ENCODE data around the gene CARNS1.
A peak's percentile ranks its signal among the peaks of the same experiment; 100 is the strongest.
"Not testable (repeated sequence)": the region's sequence is repeated elsewhere in the genome, so short reads cannot be mapped to it uniquely, and the experiment has no call there.

Gene CARNS1

DNA sequence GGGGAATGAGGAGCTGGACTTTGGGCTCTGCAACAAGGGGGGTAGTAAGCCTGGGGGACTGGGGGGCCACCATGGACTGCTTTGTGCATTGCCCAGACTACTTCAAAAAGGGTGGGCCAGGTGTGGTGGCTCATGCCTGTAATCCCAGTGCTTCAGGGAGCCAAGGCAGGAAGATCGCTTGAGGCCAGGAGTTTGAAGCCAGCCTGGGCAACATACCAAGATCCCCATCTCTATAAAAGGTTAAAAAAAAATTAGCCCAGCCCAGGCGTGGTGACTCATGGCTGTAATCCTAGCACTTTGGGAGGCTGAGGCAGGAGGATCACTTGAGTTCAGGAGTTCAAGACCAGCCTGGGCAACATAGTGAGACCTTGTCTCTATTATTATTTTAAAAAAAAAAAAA, 50.1 kb downstream of the CARNS1 start:
- DNase-seq (ENCODE audit: low spot score) = not testable (repeated sequence)

- no peak for DNase-seq (ENCODE audit: low spot score)
Measured at GRCh38 chr11:67466367-67466766, 50.9 kb downstream of the CARNS1 start.

DNA sequence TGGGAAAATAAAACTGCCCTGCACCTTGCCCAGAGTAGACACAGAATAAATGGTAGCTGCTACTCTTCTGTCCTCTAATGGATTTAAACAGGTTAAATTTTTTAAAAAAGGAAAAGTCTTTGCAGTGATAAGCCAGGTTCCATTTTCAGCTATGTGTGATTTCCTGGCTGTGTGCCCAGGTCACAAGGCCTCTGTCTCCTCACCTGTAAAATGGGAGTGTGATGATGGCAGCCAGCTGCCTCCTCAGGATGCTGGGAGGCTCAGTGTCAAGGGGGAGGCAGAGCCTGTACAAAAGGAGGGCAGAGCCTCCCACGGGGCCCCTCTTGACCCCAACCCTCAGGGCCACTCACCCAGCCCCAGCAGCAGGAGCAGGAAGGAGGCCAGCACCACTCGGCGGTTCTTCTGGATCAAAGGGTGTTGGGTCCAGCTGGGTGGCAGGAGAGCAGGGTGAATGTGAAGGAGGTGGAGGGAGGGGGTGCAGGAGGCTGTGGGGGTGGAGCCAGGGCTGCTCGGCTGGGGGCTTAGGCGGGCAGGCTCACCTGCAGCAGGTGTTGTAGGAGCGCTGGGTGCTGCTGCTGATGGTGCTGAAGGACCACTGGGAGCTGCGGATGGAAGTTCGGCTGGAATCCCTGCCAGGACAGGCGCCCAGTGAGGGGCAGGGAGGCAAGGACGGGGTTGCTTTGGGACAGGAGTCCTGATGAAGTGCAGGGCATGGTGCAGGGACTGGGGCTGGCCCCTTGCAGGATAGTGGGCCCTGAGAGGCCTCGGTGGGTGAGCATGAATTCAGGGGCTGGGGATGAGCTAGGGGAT, 51.7 kb downstream of the CARNS1 start:
- DNase-seq (ENCODE audit: low spot score) = no peak

DNA sequence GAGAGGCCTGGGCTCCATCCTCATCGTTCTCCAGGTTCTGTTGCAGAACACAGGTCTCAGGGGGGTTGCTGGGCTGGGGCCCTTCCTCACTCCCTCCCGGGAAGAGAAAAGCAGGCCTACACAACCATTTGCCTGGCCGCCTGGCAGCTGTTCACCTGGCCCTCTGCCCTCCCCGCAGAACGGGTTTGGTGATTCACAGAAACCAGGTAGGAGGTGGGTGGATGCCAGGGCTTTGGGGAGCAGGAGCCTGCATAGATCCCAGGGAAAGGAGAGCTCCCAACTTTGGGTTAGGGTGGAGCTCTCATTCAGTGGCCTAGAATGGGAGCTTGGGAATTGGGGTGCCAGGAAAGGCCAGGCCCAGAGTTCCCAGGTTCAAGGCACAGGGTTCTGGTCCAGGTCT, 52.6 kb downstream of the CARNS1 start:
- DNase-seq (ENCODE audit: low spot score) = no peak

GRCh38 chr11:67468456-67468758, 52.9 kb downstream of the CARNS1 start:
- no peak for DNase-seq (ENCODE audit: low spot score)

DNA sequence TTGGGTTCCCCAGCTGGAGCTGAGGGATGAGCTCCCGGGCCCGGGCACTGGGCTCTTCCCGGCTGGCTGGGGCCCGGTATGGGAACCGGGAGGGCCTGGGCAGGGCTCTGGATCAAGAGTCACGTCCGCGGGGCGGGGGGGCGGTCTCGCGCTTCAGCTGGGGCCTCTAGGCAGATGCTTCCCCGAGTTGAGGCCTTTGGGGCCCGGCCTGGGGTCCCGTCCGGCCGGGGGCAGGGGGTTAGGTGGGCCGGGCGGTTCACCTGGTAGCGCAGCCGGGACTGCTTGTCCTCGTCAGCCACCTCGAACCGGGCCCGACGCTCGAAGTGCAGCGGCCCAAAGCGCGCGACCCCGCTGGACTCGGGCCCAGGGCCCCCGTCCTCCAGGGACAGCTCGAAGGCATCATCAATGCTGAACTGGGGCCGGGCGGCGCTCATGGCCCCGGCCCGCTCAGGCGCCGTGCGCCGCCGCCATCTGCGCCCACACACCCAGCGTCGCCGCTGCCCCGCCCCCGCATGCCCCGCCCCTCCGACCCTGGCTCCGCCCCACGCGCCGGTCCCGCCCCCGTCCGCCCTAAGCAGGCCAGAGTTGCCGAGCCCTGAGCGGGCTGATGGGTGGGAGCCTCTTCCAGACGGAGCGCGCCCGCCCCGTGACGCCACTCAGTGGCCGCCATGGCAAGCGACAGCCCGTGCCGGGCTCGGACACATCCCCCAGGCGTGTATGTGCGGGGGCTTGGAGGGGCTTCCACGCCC, 53.5 kb downstream of the CARNS1 start, which contains the start of gene TMEM134:
TMEM134 (minus strand) TSS at position 493 of the 749 bp plus-strand sequence; CDS start at position 434, 59 bp downstream.
- peak; percentile 93 for DNase-seq (ENCODE audit: low spot score)

- DNase-seq (ENCODE audit: low spot score) = no peak
Measured at GRCh38 chr11:67469508-67469811, 54.0 kb downstream of the CARNS1 start.

DNA sequence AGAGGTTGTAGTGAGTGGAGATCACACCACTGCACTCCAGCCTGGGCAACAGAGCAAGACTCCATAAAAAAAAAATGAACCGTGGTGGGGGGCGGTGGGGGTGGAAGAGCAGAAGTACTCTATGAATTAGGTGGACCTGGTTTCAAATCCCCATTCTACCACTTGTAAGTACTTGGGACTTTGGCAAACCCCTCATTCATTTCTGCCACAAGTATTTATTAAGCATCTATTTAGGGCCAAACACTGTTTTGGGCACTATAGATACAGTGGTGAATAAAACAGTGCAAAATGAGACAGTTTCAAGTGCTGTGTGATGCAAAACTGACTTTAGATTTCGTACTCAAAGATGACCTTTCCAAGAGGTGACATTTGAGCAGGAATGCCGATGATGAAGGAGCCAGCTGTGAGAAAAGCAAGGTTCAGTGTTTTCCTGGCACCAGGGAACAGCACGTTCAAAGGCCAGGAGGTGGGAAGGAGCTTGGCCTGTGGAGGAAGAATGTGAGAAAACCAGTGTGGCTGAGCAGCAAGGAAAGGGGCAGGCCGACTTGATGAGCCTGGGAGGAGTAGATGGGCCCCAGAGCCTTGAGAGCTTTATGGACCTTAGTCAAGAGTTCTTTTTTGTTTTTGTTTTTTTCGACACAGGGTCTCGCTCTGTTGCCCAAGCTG, 55.0 kb downstream of the CARNS1 start:
- DNase-seq (ENCODE audit: low spot score) = no peak

DNA sequence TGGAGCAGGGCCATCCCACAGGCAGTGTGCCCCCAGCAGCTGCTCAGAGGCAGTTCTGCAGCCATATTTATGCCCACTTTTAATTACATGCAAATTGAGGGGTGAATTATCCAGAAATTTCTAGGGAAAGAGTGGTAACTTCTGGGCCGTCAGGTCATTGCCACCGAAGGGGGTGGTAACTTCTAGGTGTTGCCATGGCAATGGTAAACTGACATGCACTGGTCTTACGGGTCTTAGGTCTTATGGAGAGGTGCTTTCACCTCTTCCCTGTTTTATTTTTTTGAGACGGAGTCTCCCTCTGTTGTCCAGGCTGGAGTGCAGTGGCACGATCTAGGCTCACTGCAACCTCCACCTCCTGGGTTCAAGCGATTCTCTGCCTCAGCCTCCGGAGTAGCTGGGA, 57.4 kb downstream of the CARNS1 start:
- no peak for DNase-seq (ENCODE audit: low spot score)

Data from CD4-positive, alpha-beta T cell treated with Interleukin-15 for 4 hours (primary cell).